H1 (cell line): Measurements from ENCODE around the gene F2RL2. TPM values are rescaled to one million over a fixed set of nuclear protein-coding genes. Genes with fewer than 3 reads are reported as not detected.

Source experiments
- CTCF ChIA-PET: fragments of 300-600 bp; sonication (Branson Sonifier 250); formaldehyde crosslinking; loops from one replicate; lab custom pipeline; 2021; ENCODE audit not compliant: partially characterized antibody; lab: Charles Lee
- POLR2A ChIA-PET: fragments of 300-600 bp; sonication (Branson Sonifier 250); formaldehyde crosslinking; loops from one replicate; lab custom pipeline; 2021; ENCODE audit warnings: inconsistent platforms; ENCODE audit not compliant: partially characterized antibody; lab: Charles Lee
- DNase-seq, 2 experiments: peaks; one replicate each; pipeline versions ENCODE4 v3.0.0 to v3.0.0-alpha.2; 2010 to 2022; ENCODE audit warnings: low spot score in 2 of 2, low read depth in 1 of 2, mixed read lengths in 1 of 2
- FAIRE-seq: peaks from 2 replicates; lab custom pipeline; 2011; peaks lifted over from hg19 to GRCh38; lab: Jason Lieb, UNC
- H2AFZ ChIP-seq: 2 replicates; pipeline ENCODE4 v1.8.1; 2012; ENCODE audit warnings: low read length, inconsistent platforms
- H2AK5ac ChIP-seq: 2 replicates; pipeline ENCODE4 v1.6.1; 2013; ENCODE audit warnings: low read depth, low read length
- H2BK120ac ChIP-seq: replicated peaks from 2 replicates; pipeline ENCODE3; 2013; ENCODE audit warnings: low read depth, low read length, inconsistent platforms
- H2BK12ac ChIP-seq: 2 replicates; pipeline ENCODE4 v1.6.1; 2013; ENCODE audit warnings: low read depth, low read length
- H2BK15ac ChIP-seq: 2 replicates; pipeline ENCODE4 v1.6.1; 2013; ENCODE audit warnings: low read length
- H2BK20ac ChIP-seq: 2 replicates; pipeline ENCODE4 v1.6.1; 2013; ENCODE audit warnings: low read length
- H2BK5ac ChIP-seq: 2 replicates; pipeline ENCODE4 v1.6.1; 2013; ENCODE audit warnings: low read depth, low read length
- H3K14ac ChIP-seq: 2 replicates; pipeline ENCODE4 v1.6.1; 2013; ENCODE audit warnings: inconsistent platforms; ENCODE audit not compliant: insufficient read length
- H3K18ac ChIP-seq: 2 replicates; pipeline ENCODE4 v1.6.1; 2013; ENCODE audit warnings: low read length; ENCODE audit errors: extremely low read depth
- H3K23ac ChIP-seq: 2 replicates; pipeline ENCODE4 v1.6.1; 2013; ENCODE audit warnings: inconsistent platforms; ENCODE audit not compliant: insufficient read length
- H3K23me2 ChIP-seq: 2 replicates; pipeline ENCODE4 v1.6.1; 2013; ENCODE audit warnings: low read depth, low read length
- H3K27ac ChIP-seq: 2 replicates; pipeline ENCODE4 v1.6.1; 2011; ENCODE audit warnings: low read depth, low read length, inconsistent platforms
- H3K27me3 ChIP-seq, 4 experiments: replicated peaks in 1 of 4; 1 replicate in 1 of 4; 2 replicates in 3 of 4; pipeline versions ENCODE4 v1.6.1 to v1.8.1; 2011 to 2013; ENCODE audit warnings: low read length in 3 of 4, mild to moderate bottlenecking in 3 of 4, inconsistent platforms in 2 of 4, mixed read lengths in 2 of 4, moderate library complexity in 1 of 4; ENCODE audit not compliant: control insufficient read depth in 3 of 4, insufficient read depth in 3 of 4; ENCODE audit errors: extremely low read depth in 1 of 4
- H3K36me3 ChIP-seq, 4 experiments: 2 replicates each; pipeline versions ENCODE4 v1.6.1 to v1.8.1; 2011 to 2013; ENCODE audit warnings: mild to moderate bottlenecking in 4 of 4, low read length in 3 of 4, moderate library complexity in 2 of 4, control low read depth in 1 of 4, inconsistent platforms in 1 of 4; ENCODE audit not compliant: insufficient read depth in 4 of 4, control insufficient read depth in 2 of 4
- H3K4ac ChIP-seq: replicated peaks from 2 replicates; pipeline ENCODE3; 2013; ENCODE audit warnings: low read length, low read depth, mixed read lengths, inconsistent platforms; ENCODE audit not compliant: insufficient read length
- H3K4me1 ChIP-seq, 4 experiments: replicated peaks in 1 of 4; 1 replicate in 1 of 4; 2 replicates in 3 of 4; pipeline versions ENCODE4 v1.6.1 to v1.8.1; 2011 to 2013; ENCODE audit warnings: low read length in 3 of 4, inconsistent platforms in 2 of 4, mixed read lengths in 1 of 4; ENCODE audit not compliant: insufficient read depth in 4 of 4, control insufficient read depth in 3 of 4
- H3K4me2 ChIP-seq, 2 experiments: 2 replicates each; pipeline versions ENCODE4 v1.6.1 to v1.8.1; 2011 to 2013; ENCODE audit warnings: low read depth in 2 of 2, low read length in 2 of 2, control low read depth in 1 of 2, inconsistent platforms in 1 of 2, mild to moderate bottlenecking in 1 of 2; ENCODE audit not compliant: insufficient read depth in 1 of 2
- H3K4me3 ChIP-seq, 4 experiments: fragments of 200-600, 300-600 bp in 1 of 4; sonication (generic), shearing (Covaris generic), sonication (Bioruptor Twin) in 1 of 4; 2 replicates each; pipeline versions ENCODE4 v1.5.1 to v1.8.1; 2011 to 2016; ENCODE audit warnings: low read length in 4 of 4, low read depth in 3 of 4, control low read depth in 2 of 4, inconsistent platforms in 2 of 4, mild to moderate bottlenecking in 2 of 4, mixed read lengths in 1 of 4, moderate library complexity in 1 of 4; ENCODE audit not compliant: insufficient read depth in 2 of 4; ENCODE audit errors: extremely low read depth in 1 of 4
- H3K56ac ChIP-seq: replicated peaks from 2 replicates; pipeline ENCODE3; 2013; ENCODE audit warnings: low read depth, mild to moderate bottlenecking, mixed read lengths, low read length, inconsistent platforms; ENCODE audit not compliant: insufficient read length
- H3K79me1 ChIP-seq: 2 replicates; pipeline ENCODE4 v1.6.1; 2013; ENCODE audit warnings: low read depth, low read length, control low read depth
- H3K79me2 ChIP-seq, 2 experiments: 2 replicates each; pipeline versions ENCODE4 v1.6.1 to v1.8.1; 2012 to 2013; ENCODE audit warnings: low read length in 2 of 2, mild to moderate bottlenecking in 2 of 2, inconsistent platforms in 1 of 2; ENCODE audit not compliant: insufficient read depth in 2 of 2, control insufficient read depth in 1 of 2
- H3K9ac ChIP-seq, 4 experiments: replicated peaks in 1 of 4; 1 replicate in 1 of 4; 2 replicates in 3 of 4; pipeline versions ENCODE4 v1.6.1 to v1.8.1; 2011 to 2013; ENCODE audit warnings: low read depth in 3 of 4, low read length in 3 of 4, control low read depth in 2 of 4, mild to moderate bottlenecking in 2 of 4, moderate library complexity in 2 of 4, inconsistent platforms in 1 of 4; ENCODE audit errors: extremely low read depth in 1 of 4
- H3K9me3 ChIP-seq, 2 experiments: 2 replicates each; pipeline versions ENCODE4 v1.6.1 to v1.8.1; 2012 to 2013; ENCODE audit warnings: mild to moderate bottlenecking in 2 of 2, moderate library complexity in 2 of 2, control low read depth in 1 of 2, inconsistent platforms in 1 of 2, low read depth in 1 of 2, low read length in 1 of 2, mixed read lengths in 1 of 2; ENCODE audit not compliant: insufficient read depth in 2 of 2
- H4K20me1 ChIP-seq, 2 experiments: replicated peaks in 1 of 2; 2 replicates each; pipeline versions ENCODE3 to v1.8.1; 2011 to 2013; ENCODE audit warnings: inconsistent platforms in 2 of 2, low read length in 2 of 2, mild to moderate bottlenecking in 1 of 2; ENCODE audit not compliant: insufficient read depth in 2 of 2, control insufficient read depth in 1 of 2
- H4K5ac ChIP-seq: 2 replicates; pipeline ENCODE4 v1.6.1; 2013; ENCODE audit warnings: low read length, low read depth, mixed read lengths, inconsistent platforms; ENCODE audit not compliant: insufficient read length
- H4K8ac ChIP-seq: 2 replicates; pipeline ENCODE4 v1.8.0; 2013; ENCODE audit warnings: mild to moderate bottlenecking, moderate library complexity, low read length, inconsistent platforms; ENCODE audit not compliant: insufficient read depth; ENCODE audit errors: extremely low read depth
- H4K91ac ChIP-seq: replicated peaks from 2 replicates; pipeline ENCODE3; 2013; ENCODE audit warnings: low read length, mixed read lengths, inconsistent platforms; ENCODE audit not compliant: insufficient read length
- KDM4A ChIP-seq: IDR thresholded peaks from one replicate; pipeline ENCODE4 v1.7.1; 2012; ENCODE audit warnings: low read depth, mild to moderate bottlenecking, moderate library complexity, low read length, inconsistent platforms; ENCODE audit not compliant: severe bottlenecking
- KDM5A ChIP-seq: fragments of 200-600 bp; IDR thresholded peaks from 2 replicates; pipeline ENCODE4 v1.7.1; 2012; ENCODE audit warnings: mild to moderate bottlenecking, low read length, inconsistent platforms, mixed read lengths
- WGBS, 2 experiments: shearing (Covaris generic) in 1 of 2; methylation state at CpG; one replicate each; pipeline versions ENCODE4 v1.1.6 to v1.1.7; 2013 to 2015; ENCODE audit warnings: low lambda C conversion rate in 2 of 2, mixed read lengths in 2 of 2, inconsistent platforms in 1 of 2, low coverage in 1 of 2, missing lambda C conversion rate in 1 of 2; ENCODE audit not compliant: insufficient replicate concordance in 2 of 2, insufficient coverage in 1 of 2, insufficient read length in 1 of 2; ENCODE audit errors: extremely low coverage in 1 of 2, missing lambda C conversion rate in 1 of 2; 5-methylcytosine and 5-hydroxymethylcytosine counted together
- polyA plus RNA-seq, 7 experiments: library from polyadenylated mRNA; depleted of rRNA in 3 of 7; stranded (reverse) in 5 of 7; unstranded in 2 of 7; fragments of >200 nt in 5 of 7; fragments of 200-250 nt in 2 of 7; gene quantifications; 1 replicate in 5 of 7; 2 replicates in 1 of 7; 4 replicates in 1 of 7; pipeline versions ENCODE4 v1.2.1 to v1.2.3, GENCODE V29; 2011 to 2013; ENCODE audit warnings: missing spikeins in 2 of 7, mixed read lengths in 2 of 7
- total RNA-seq: library from RNA; stranded (reverse); fragmentation: NEBNext Ultra II Directional; extraction: Animal tissue kit (Norgen Biotek cat#: 25700); gene quantifications from 2 replicates; pipeline ENCODE4 v1.2.1, GENCODE V29; 2021

The F2RL2 gene
- total and polyA plus RNA-seq, 2 of the 8 experiments (the other 6 are each of a cell fraction or from before 2014, with no cell fraction given): 0.03 to 0.07 TPM

GRCh38 chr5:76638479-76638878 is 15.3 kb upstream of the F2RL2 start:
- POLR2A ChIA-PET: no interaction called here

More at GRCh38 chr5:76638479-76638878, 15.3 kb upstream of the F2RL2 start:
- H3K9ac ChIP-seq: no peak overlapping the region
- H3K4me2 ChIP-seq: no peak overlapping the region
- FAIRE-seq: no peak
- no peaks in the 10 kb centered on the region for H3K9me3 ChIP-seq
- H3K18ac ChIP-seq: no peak overlapping the region
- 100% methylated on average over 1 of the region's 1 CpG; no CpG with 5 or more reads in 1 of the 2 experiments for WGBS, 2 experiments
- H2AFZ ChIP-seq: no peak overlapping the region
- no peak overlapping the region for H3K56ac ChIP-seq
- H4K91ac ChIP-seq: no peak overlapping the region
- no peak overlapping the region for H2BK15ac ChIP-seq
- H2BK120ac ChIP-seq: no peak overlapping the region
- H3K4me1 ChIP-seq: peaks cover 0 to 4% (median 0%) of the 10 kb centered on the region in 4 experiments; a peak in 1 of 7 replicates
- H4K20me1 ChIP-seq: no peaks in the 10 kb centered on the region
- H3K79me1 ChIP-seq: no peaks in the 10 kb centered on the region
- no peak overlapping the region for H2BK20ac ChIP-seq
- H2BK5ac ChIP-seq: no peak overlapping the region
- no peak overlapping the region for H2BK12ac ChIP-seq
- H4K8ac ChIP-seq: no peak overlapping the region
- H3K79me2 ChIP-seq: no peaks in the 10 kb centered on the region
- no peak overlapping the region for H3K27ac ChIP-seq
- H3K23ac ChIP-seq: no peak overlapping the region
- H3K27me3 ChIP-seq: no peaks in the 10 kb centered on the region
- H3K14ac ChIP-seq: no peak overlapping the region
- H3K4ac ChIP-seq: no peak overlapping the region
- no peak for TF ChIP-seq KDM5A
- TF ChIP-seq KDM4A: no peak
- CTCF ChIA-PET: interaction anchor here (0.8 to 3.0 kb wide), 4 partner anchors 23 to 235 kb away, joined by 3 to 21 read pairs (median 5); partner anchors contain the start of gene IQGAP2
- H2AK5ac ChIP-seq: no peak overlapping the region
- no peaks in the 10 kb centered on the region for H3K23me2 ChIP-seq
- no peak overlapping the region for H4K5ac ChIP-seq
- peaks cover 0 to 3% (median 0%) of the 10 kb centered on the region in 4 experiments; a peak in 1 of 8 replicates for H3K36me3 ChIP-seq
- DNase-seq: no peak
- H3K4me3 ChIP-seq: no peak overlapping the region
